IPS-20b (cell line): ENCODE measurements around the gene CST9L.

Experiments used
- H3K27ac ChIP-seq: one replicate; pipeline ENCODE4 v1.5.1; 2013; ENCODE audit warnings: low read length
- H3K27me3 ChIP-seq: 2 replicates; pipeline ENCODE4 v1.6.1; 2013; ENCODE audit warnings: mild to moderate bottlenecking, low read length, inconsistent platforms; ENCODE audit not compliant: insufficient read depth
- H3K36me3 ChIP-seq: 2 replicates; pipeline ENCODE4 v1.6.1; 2013; ENCODE audit warnings: low read depth, mild to moderate bottlenecking, inconsistent platforms, low read length, moderate library complexity; ENCODE audit not compliant: insufficient read depth
- H3K4me1 ChIP-seq: 2 replicates; pipeline ENCODE4 v1.6.1; 2013; ENCODE audit warnings: mild to moderate bottlenecking, control low read depth, inconsistent platforms, low read length, moderate library complexity; ENCODE audit not compliant: insufficient read depth
- H3K4me3 ChIP-seq: 2 replicates; pipeline ENCODE4 v1.5.1; 2013; ENCODE audit warnings: mild to moderate bottlenecking, low read length, inconsistent platforms
- H3K9ac ChIP-seq: 2 replicates; pipeline ENCODE4 v1.6.1; 2013; ENCODE audit warnings: low read depth, mild to moderate bottlenecking, inconsistent platforms, low read length, moderate library complexity
- H3K9me3 ChIP-seq: 2 replicates; pipeline ENCODE4 v1.6.1; 2013; ENCODE audit warnings: mild to moderate bottlenecking, low read depth, low read length, inconsistent platforms; ENCODE audit not compliant: insufficient read depth

Gene CST9L

DNA sequence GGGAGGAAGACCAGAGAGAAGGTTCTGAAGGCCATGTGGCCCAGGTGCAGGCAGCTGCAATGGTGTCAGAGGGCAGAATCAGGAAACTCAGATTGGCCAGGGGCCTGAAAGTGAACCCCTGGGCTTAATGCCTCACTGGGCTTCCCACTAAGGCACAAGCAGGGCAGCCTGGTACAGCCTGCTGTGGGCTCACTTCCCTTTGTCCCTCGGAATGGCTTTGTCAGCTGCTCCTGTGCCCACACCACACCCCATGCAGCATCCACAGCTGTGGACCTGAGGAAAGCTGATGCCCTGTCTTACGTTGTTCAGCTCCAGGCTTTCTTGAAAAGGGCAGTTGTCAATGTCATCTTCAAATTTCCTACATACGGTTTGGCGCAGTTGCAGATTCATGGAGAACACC, 35.0 kb upstream of the CST9L start:
- no peak overlapping the region for H3K27ac ChIP-seq

DNA sequence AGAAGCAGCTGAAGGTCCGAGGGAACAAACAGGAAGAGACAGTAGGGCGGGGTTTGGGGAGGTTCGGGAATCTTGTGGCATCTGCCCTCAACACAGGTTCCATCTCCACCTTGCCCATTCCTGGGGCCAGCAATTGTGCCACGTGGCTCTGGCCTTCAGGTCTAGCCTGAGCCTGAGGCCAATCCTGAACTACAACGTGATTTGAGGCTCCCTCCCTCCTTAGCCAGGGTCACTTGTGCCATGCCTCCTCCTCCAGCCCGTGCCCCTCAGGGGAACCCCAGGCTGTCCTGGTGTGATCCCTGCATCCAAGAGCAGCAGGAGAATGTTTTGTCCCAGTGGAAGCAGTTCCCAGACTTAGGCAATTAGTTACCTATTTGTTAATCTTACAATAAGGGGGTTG, 34.4 kb upstream of the CST9L start:
- Histone ChIP-seq H3K27me3 (0 out of 2 replicates have a peak, but pooled peaks cover 5% of the 10 kb centered on the region), H3K27ac (no peak overlapping the region), H3K36me3 (no peaks in the 10 kb centered on the region), H3K9me3 (no peaks in the 10 kb centered on the region), H3K4me3 (no peak overlapping the region), H3K4me1 (peaks cover 6% of the 10 kb centered on the region; the same call in 1 of the 2 replicates), H3K9ac (no peak overlapping the region)

More for the DNA sequence above, 35.0 kb upstream of the CST9L start:
- H3K9ac ChIP-seq: no peak overlapping the region
- H3K27me3 ChIP-seq: peaks cover 8% of the 10 kb centered on the region; the same call in 1 of the 2 replicates
- peaks cover 6% of the 10 kb centered on the region; the same call in 1 of the 2 replicates for H3K4me1 ChIP-seq
- H3K9me3 ChIP-seq: no peaks in the 10 kb centered on the region
- no peaks in the 10 kb centered on the region for H3K36me3 ChIP-seq
- no peak overlapping the region for H3K4me3 ChIP-seq

DNA sequence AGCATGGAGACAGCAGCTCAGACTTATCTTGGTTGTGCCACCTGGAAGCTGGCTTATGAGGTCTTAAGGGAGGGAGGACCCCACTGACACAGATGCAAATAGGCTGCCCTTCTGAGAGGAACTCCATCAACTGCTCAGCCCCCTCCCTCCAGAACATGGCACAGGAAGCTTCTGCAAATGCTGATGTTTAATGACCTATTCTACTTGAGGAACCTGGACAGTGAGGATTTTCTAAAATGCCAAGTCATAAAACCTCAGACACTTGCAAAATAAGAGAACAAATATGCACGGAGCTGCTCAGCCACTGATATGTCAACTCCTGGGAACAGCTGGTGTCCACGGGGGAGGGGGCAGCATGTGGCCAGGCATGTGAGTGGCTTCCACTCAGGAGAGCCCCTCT, 34.0 kb upstream of the CST9L start:
- Histone ChIP-seq H3K4me3 (no peak overlapping the region), H3K27me3 (0 out of 2 replicates have a peak, but pooled peaks cover 5% of the 10 kb centered on the region), H3K9ac (no peak overlapping the region), H3K9me3 (no peaks in the 10 kb centered on the region), H3K36me3 (no peaks in the 10 kb centered on the region), H3K4me1 (peaks cover 6% of the 10 kb centered on the region; the same call in 1 of the 2 replicates), H3K27ac (no peak overlapping the region)

DNA sequence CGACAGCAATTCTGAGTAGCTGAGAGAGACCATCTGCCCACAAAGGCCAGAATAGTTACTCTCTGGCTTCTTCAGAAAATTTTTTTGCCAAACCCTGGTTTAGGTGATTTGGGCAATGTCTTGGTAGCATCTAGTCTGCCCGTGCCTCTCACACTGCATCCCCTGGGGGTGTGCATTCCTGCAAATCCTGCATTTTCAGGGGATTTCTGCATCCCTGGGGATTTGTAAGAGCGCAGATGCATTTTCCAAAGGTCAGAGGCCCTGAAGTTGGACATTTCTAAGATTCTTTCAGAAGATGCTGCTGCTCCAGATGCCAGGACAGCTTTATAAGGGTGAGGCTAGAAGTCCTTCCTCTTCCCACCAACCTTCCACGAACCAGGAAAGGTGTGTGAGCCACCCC, 33.4 kb upstream of the CST9L start:
- H3K4me3 ChIP-seq: no peak overlapping the region
- no peak overlapping the region for H3K9ac ChIP-seq
- H3K27ac ChIP-seq: no peak overlapping the region
- H3K4me1 ChIP-seq: peaks cover 4% of the 10 kb centered on the region; the same call in 1 of the 2 replicates
- H3K36me3 ChIP-seq: no peaks in the 10 kb centered on the region
- 0 out of 2 replicates have a peak, but pooled peaks cover 5% of the 10 kb centered on the region for H3K27me3 ChIP-seq
- no peaks in the 10 kb centered on the region for H3K9me3 ChIP-seq

DNA sequence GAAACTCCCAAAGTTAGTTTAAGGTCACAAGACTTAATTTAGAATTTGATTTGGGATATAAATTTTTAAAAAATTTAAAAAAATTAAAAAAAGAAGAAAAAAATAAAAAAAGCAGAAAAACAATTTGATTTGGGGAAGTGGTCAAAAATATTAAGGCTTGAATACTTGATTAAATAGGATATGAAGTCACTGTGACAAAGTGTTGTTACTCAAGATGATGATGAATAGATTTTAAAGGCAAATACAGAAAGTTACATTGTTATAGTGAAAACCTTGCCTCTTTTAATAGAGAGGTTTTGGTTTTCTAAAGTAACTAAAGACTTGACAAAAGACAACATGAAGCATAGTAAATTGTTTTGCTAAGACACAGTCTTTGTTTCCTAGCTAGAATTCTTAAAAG, 30.2 kb upstream of the CST9L start:
- Histone ChIP-seq H3K9me3 (no peaks in the 10 kb centered on the region), H3K27me3 (no peaks in the 10 kb centered on the region), H3K36me3 (no peaks in the 10 kb centered on the region), H3K27ac (no peak overlapping the region), H3K9ac (no peak overlapping the region), H3K4me3 (no peak overlapping the region), H3K4me1 (peaks cover 7% of the 10 kb centered on the region; the same call in 1 of the 2 replicates)

DNA sequence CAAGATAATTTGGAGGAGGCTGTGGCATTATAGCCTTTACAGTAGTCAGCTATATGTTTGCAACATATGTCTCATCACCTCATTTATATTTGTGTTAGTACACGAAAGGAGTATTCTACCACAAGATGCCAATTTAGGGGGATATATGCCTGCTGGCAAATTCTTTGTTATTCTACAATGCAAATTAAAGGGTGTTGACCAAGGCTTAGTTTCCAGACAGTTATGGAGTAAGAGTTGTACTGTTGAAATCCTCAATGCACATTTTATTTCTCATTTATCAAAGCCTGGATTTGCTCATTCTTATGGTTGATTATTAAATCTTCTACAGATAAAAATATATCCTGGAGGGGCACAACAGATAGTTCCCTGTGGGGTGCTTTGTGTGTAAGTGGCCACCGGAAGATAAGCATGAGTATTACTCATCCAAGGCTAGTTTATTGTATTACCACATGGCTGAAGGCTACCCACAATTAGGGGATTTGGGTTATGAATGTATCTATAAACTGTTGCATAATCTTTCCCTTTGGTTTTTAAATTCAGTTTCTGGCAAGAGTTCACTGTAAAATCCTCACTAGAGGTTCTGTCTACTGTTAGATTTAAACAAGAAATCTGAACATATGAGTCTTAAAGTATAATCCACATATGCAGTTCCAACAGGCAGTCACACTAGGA, 28.4 kb upstream of the CST9L start:
- no peaks in the 10 kb centered on the region for H3K36me3 ChIP-seq
- H3K9me3 ChIP-seq: no peaks in the 10 kb centered on the region
- H3K4me1 ChIP-seq: peaks cover 7% of the 10 kb centered on the region; the same call in 1 of the 2 replicates
- H3K9ac ChIP-seq: no peak overlapping the region
- no peaks in the 10 kb centered on the region for H3K27me3 ChIP-seq
- H3K27ac ChIP-seq: no peak overlapping the region
- no peak overlapping the region for H3K4me3 ChIP-seq

DNA sequence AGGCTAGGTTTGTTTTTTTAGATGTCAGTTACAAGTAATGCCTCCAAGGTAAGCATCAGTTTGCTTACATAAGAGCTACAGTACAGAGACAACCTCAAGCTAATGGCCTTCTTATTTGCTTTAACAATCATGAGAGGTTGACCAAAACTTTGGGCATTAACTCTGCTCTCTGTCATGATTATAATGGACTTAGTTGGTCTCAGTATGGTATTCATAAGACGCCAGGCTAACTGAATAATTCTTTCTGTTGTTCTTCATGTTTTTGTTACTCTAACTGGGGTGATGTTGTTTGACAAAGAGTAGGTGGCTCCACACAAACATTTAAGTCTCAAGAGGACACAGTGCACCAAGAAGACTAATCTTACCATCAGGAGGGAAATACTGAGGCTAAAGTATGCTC, 27.7 kb upstream of the CST9L start:
- Histone ChIP-seq H3K27ac (no peak overlapping the region), H3K4me1 (peaks cover 7% of the 10 kb centered on the region; the same call in 1 of the 2 replicates), H3K27me3 (no peaks in the 10 kb centered on the region)

DNA sequence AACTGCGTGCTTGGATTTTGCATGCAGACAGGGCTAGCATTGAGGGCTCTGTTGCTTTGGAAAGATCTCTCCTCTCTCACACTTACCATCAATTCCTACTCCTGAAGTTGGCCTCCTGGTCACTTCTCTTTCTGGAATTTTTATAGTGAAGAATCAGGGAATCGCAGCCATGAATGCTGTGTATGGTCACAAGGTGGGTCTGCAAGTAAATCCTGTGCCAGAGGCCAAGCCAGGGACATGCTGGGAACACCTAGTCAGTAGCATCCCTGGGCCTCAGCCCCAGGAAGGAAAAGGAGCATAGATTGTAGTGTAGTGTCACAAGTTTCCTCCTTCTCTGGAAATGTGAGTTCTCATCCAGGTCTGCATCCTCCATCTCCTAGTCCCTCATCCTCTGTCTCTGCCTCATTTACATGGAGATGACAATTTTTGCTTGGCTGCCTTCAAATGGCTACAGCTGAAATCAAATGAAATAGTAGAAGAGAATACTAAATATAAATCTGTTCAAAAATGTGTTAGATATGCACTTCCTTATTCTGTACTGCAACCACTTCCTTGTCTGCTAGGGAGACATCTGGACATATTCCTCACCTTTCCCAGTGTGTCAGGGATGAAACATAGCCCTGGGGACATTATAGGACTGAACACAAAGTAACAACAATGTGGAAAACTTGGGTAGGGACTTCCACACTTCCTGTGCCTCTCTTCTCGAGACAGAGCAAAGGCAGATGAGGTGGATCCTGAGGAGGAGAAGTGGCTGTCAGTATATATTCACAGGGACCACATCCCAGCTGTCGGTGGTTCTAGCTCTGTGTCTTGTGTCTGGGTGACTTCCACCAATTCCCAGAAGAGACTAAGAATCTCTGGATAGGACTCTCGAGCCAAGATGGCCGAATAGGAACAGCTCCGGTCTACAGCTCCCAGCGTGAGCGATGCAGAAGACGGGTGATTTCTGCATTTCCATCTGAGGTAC, 20.4 kb upstream of the CST9L start:
- Histone ChIP-seq H3K36me3 (no peaks in the 10 kb centered on the region), H3K9me3 (no peaks in the 10 kb centered on the region), H3K27ac (no peak overlapping the region), H3K27me3 (peaks cover 6% of the 10 kb centered on the region; the same call in 1 of the 2 replicates), H3K4me1 (no peaks in the 10 kb centered on the region; the same call in 1 of the 2 replicates), H3K4me3 (no peak overlapping the region), H3K9ac (no peak overlapping the region)

More for the DNA sequence above, 27.7 kb upstream of the CST9L start:
- H3K9me3 ChIP-seq: no peaks in the 10 kb centered on the region
- H3K9ac ChIP-seq: no peak overlapping the region
- no peak overlapping the region for H3K4me3 ChIP-seq
- H3K36me3 ChIP-seq: no peaks in the 10 kb centered on the region

DNA sequence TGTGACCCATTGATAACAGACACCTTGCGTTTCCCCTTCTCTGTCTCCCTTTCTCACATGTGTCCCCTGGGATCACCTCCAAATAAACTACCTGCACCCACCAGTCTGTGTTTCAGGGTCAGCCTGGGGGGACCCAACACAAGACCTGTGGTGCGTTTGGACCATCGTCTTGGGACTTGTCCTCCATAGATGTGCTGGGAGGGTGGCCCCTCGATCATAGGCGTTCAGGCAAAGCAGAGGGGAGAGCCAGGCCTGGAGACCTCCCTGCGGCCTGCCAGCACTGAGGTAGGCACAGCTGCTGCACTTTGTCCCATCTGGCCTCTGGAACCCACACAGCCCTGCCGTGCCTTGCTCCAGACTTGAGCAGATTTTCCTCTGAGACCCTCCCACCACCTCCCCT, 19.3 kb upstream of the CST9L start:
- Histone ChIP-seq H3K36me3 (no peaks in the 10 kb centered on the region), H3K27ac (no peak overlapping the region)

DNA sequence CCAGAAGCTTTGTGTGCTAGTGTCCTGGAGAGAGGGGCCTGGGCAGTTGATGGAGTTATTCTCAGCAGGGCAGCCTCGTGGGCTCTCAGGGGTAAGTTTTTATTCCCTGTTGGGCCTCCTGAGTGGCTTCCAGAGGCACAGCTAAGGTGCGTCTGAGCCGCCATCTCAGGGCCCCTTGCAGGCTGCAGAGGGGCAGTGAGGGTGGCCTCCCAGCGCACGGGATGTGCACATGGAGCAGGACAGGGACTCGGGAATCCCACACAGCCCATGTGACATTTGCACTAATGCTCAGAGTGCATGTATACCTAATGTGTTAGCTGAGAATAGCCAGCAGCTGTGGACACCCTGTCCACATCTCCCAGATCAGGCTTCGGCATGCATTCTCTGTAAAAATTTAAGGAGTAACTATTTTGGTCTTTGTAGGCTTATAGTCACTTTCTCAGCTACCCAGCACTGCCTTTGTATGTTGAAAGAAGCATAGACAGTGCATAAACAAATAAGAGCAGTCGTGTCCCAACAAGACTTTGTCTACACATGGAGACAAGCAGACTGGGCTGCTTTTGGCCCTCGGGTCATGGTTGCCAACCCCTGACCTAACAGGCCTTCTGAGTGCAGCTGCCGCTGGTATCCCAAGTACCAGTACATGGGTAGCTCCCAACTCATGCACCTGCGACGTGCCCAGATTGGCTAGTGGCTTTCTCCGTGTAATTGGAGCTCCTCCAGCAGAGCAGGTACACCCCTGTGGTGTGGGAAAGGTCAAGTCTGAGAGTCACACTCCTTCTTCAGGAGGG, 18.6 kb upstream of the CST9L start:
- Histone ChIP-seq H3K4me3 (no peak overlapping the region), H3K36me3 (no peaks in the 10 kb centered on the region), H3K27ac (no peak overlapping the region), H3K9ac (no peak overlapping the region), H3K4me1 (no peaks in the 10 kb centered on the region; the same call in 1 of the 2 replicates), H3K27me3 (peaks cover 6% of the 10 kb centered on the region; the same call in 1 of the 2 replicates), H3K9me3 (no peaks in the 10 kb centered on the region)

More for the DNA sequence above, 19.3 kb upstream of the CST9L start:
- no peaks in the 10 kb centered on the region; the same call in 1 of the 2 replicates for H3K4me1 ChIP-seq
- peaks cover 6% of the 10 kb centered on the region; the same call in 1 of the 2 replicates for H3K27me3 ChIP-seq
- no peaks in the 10 kb centered on the region for H3K9me3 ChIP-seq
- H3K4me3 ChIP-seq: no peak overlapping the region
- no peak overlapping the region for H3K9ac ChIP-seq
